ENCODE results near the gene INPP5J. TPM values are rescaled to one million over a fixed set of nuclear protein-coding genes. Genes with fewer than 3 reads are reported as not detected.

Gene INPP5J
- total RNA-seq, 2 donors from 2014 or later: 0.19 TPM; not detected in 1

DNA sequence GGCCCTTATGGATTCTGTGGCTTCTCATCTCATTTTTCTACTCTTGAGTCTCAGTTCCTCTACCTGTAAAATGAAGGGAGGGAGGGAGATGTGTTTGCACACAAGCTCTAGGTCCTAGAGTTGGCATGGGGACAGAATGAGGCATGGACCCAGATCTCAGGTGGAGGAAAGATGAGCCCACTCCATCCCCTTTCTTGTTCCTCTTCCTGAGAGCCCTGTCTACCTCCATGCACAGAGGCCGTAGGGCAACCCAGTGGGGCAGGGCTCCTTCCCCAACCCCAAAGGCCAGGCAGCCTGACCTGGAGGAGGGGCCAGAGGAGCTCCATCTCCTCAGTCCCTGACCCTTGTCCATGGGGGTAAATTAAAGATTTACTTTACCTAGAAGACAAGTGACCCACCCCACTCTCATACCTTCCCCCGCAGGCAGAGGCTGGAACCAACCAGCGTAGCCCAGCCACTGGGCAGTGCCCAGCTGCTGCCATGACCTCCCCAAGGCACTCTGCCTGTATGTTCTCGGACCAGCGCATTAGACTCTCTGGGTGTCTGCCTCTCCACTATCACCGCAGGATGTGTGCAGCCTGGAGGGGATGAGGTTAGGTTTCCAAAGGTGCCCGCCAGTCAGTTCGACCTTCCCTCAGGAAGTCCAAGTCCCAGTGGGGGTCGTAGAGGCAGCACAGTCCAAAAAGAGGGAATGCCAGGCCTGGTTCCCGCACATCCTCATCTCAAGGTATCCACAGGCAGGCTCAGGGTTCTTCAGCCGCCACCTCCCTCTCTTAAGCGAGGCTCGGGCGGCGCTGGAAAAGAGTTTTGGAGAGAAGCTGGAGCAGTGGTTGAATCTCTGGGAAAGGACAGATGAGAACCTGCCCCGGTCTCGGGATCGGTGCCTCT lies 38.6 kb upstream of the INPP5J start:
- Mint-ChIP-seq H3K27ac (peak overlapping the region; percentile 47 to 63), H3K9me3 (no peaks in the 10 kb centered on the region), H3K27me3 (no peaks in the 10 kb centered on the region), H3K4me1 (ENCODE audit: low read depth in 2 of 2) (peaks cover 32 to 33% of the 10 kb centered on the region in 2 donors), H3K4me3 (peak overlapping the region; percentile 91), H3K36me3 (no peaks in the 10 kb centered on the region)
- DNase-seq (ENCODE audit: low spot score): no peak
- ATAC-seq: no peak

DNA sequence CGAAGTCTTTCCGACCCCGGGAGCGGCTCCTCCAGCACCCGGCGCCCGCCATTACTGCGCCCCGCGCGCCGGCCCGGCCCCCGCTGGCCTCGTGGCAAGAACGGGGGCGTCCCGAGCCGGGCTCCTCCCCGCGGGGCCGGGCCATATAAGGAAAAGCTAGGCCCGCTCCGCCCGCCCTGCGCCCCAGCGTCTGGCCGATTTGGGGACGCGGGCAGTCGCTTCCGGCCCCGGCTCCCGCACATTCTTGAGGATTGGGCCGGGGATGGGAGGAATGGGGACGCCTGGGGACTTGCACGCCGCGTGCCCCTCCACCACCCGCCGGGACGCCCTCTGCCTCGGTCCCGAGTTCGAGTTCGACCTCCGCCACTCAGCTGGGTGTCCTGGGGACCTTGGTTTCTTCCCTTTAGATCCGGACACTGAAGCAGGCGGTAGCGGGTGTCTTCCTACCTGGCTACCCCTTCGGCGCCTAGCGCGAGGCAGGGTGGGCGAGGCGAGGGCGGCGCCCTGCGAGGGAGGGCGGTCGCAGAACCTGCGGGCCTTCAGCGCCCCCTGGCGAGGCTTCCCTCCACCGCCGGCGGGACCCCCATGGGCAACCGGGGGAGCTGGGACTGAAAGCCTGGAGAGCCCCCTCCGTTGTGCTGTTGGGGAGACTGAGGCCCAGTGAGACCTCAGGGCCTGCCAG lies 37.8 kb upstream of the INPP5J start:
- H3K27me3 Mint-ChIP-seq: no peaks in the 10 kb centered on the region
- ATAC-seq: peak; percentile 90 to 91
- peak overlapping the region; percentile 91 for H3K4me3 Mint-ChIP-seq
- DNase-seq (ENCODE audit: low spot score): peak; percentile 90
- peaks cover 32 to 33% of the 10 kb centered on the region in 2 donors for H3K4me1 Mint-ChIP-seq (ENCODE audit: low read depth in 2 of 2)
- no peaks in the 10 kb centered on the region for H3K9me3 Mint-ChIP-seq
- no peaks in the 10 kb centered on the region for H3K36me3 Mint-ChIP-seq
- H3K27ac Mint-ChIP-seq: peak overlapping the region; percentile 43 to 65

DNA sequence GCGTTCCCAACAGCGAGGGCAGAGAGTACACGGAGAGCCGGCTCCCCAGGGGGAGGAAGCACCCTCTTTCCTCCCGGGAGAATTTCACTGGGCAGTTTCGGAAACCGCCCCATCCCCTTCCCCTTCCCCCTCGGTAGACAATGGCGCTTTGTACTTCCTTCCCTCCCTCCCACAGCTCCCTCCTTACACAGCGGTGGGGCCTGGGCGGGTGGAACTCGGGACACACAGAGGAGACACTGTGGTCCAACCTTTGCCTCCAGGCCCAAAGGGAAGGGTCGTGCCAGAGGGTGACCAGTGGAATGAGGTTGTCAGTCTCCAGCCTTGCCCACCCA lies 37.3 kb upstream of the INPP5J start:
- H3K4me1 Mint-ChIP-seq (ENCODE audit: low read depth in 2 of 2): peaks cover 31 to 33% of the 10 kb centered on the region in 2 donors
- H3K36me3 Mint-ChIP-seq: no peaks in the 10 kb centered on the region
- no peaks in the 10 kb centered on the region for H3K9me3 Mint-ChIP-seq
- no peak for ATAC-seq
- peak overlapping the region; percentile 75 for H3K4me3 Mint-ChIP-seq
- no peaks in the 10 kb centered on the region for H3K27me3 Mint-ChIP-seq
- DNase-seq (ENCODE audit: low spot score): no peak
- peak overlapping the region; percentile 43 to 65 for H3K27ac Mint-ChIP-seq

DNA sequence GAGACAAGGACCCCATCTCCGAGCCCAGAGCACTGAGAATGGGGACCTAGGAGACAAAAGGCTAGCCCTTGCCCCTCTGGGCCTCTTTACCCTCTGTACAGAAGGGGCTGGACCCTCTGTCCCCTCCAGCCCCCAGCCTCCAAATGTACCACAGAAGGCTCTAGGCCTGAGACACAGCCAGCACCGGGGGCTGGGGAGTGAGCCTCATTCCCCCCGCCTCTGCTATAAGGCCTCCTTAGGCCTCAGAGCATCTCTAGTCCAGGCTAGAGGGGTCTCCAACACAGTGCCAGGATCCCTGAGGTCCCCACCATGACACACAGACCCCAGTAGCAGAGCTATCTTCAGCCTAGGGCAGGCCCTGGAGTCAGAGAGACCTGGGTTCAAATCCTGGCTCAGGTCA lies 36.8 kb upstream of the INPP5J start:
- Mint-ChIP-seq H3K36me3 (no peaks in the 10 kb centered on the region), H3K9me3 (no peaks in the 10 kb centered on the region), H3K4me1 (ENCODE audit: low read depth in 2 of 2) (peaks cover 27 to 33% of the 10 kb centered on the region in 2 donors), H3K4me3 (no peak overlapping the region), H3K27ac (peak overlapping the region in 1 of 2 donors; percentile 43), H3K27me3 (no peaks in the 10 kb centered on the region)
- ATAC-seq (no peak), DNase-seq (ENCODE audit: low spot score) (no peak)

DNA sequence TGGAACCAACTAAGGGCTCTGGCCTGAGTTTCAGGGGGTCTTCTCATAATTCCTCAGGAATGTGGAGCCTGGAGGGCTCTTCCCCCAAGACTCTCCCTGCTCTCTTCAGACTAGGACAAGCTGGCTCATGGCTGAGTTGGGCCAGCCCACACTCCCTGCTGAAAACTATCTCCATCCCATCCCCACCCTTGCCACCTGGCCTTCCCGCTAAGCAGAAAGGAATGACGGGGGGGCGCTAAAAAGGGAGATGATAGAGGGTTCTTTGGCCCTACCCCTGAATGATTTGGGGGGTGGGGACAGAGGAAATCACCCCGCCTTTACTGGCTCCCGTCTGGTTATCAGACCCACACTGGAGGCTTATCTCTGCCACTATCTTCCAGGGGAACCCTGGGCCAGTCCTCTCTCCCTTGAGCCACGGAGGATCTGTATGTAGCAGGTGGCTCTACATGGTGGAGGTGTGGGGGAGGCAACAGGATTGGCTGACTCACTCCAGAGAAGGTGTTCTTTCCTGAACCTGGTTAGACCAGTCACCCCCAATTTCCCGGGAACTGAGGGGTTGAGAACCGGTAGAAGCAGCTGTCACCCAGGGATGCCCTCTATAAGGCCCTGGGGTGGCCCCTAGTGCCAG lies 35.9 kb upstream of the INPP5J start:
- Mint-ChIP-seq H3K9me3 (no peaks in the 10 kb centered on the region), H3K27me3 (no peaks in the 10 kb centered on the region), H3K4me3 (no peak overlapping the region), H3K4me1 (ENCODE audit: low read depth in 2 of 2) (peaks cover 18 to 25% of the 10 kb centered on the region in 2 donors), H3K36me3 (no peaks in the 10 kb centered on the region), H3K27ac (no peak overlapping the region)
- ATAC-seq (no peak), DNase-seq (ENCODE audit: low spot score) (no peak)

DNA sequence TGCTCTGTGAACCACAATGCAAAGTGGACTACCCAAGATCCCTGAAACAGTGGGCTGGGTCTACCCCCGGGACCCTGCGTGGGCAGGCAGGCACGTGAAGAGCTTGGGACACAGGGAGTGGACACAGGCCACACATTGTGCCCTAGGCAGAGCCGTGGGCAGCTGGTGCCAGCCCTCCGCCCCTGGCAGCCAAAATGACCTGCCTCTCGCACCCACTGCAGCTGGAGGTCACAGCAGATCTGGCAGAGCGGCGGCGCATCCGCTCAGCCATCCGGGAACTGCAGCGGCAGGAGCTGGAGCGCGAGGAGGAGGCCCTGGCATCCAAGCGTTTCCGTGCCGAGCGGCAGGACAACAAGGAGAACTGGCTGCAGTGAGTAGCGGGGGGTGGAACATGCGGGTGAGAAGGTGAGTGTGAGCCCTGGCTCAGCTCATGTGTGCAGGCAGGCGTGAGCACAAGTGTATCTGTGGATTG lies 35.0 kb upstream of the INPP5J start:
- H3K27me3 Mint-ChIP-seq: no peaks in the 10 kb centered on the region
- peaks cover 10 to 17% of the 10 kb centered on the region in 2 donors for H3K4me1 Mint-ChIP-seq (ENCODE audit: low read depth in 2 of 2)
- no peaks in the 10 kb centered on the region for H3K9me3 Mint-ChIP-seq
- ATAC-seq: no peak
- no peaks in the 10 kb centered on the region for H3K36me3 Mint-ChIP-seq
- H3K27ac Mint-ChIP-seq: no peak overlapping the region
- DNase-seq (ENCODE audit: low spot score): no peak
- H3K4me3 Mint-ChIP-seq: no peak overlapping the region

DNA sequence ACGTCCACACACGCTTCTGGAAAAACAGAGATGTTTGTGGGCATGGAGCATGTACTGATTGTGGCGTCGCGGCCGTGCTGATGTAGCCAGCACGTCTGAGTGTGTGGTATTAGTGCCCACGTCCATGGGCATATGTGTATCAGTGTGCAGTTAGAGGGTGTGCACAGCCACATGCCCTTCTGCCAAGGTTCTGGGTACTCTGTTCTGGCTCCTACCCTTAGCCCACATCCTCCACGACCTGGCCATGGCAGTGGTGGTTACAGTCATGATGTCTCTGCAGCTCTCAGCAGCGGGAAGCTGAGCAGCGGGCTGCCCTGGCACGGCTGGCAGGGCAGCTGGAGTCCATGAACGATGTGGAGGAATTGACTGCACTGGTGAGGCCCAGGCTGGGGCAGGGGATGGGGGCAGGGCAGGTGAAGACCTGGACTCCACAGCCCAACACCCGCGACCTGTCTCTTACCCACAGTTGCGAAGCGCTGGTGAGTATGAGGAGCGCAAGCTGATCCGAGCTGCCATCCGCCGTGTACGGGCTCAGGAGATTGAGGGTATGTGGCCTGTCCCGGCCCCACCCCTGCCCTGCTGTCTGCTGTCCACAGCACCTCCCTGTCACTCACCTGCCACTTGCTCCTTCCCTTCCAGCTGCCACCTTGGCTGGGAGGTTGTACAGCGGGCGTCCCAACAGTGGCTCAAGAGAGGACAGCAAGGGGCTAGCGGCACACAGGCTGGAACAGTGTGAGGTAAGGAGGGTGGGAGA lies 34.4 kb upstream of the INPP5J start:
- ATAC-seq (no peak), DNase-seq (ENCODE audit: low spot score) (no peak)
- Mint-ChIP-seq H3K27me3 (no peaks in the 10 kb centered on the region), H3K4me1 (ENCODE audit: low read depth in 2 of 2) (peaks cover 6 to 11% of the 10 kb centered on the region in 2 donors), H3K36me3 (no peaks in the 10 kb centered on the region), H3K27ac (no peak overlapping the region), H3K9me3 (no peaks in the 10 kb centered on the region), H3K4me3 (no peak overlapping the region)

DNA sequence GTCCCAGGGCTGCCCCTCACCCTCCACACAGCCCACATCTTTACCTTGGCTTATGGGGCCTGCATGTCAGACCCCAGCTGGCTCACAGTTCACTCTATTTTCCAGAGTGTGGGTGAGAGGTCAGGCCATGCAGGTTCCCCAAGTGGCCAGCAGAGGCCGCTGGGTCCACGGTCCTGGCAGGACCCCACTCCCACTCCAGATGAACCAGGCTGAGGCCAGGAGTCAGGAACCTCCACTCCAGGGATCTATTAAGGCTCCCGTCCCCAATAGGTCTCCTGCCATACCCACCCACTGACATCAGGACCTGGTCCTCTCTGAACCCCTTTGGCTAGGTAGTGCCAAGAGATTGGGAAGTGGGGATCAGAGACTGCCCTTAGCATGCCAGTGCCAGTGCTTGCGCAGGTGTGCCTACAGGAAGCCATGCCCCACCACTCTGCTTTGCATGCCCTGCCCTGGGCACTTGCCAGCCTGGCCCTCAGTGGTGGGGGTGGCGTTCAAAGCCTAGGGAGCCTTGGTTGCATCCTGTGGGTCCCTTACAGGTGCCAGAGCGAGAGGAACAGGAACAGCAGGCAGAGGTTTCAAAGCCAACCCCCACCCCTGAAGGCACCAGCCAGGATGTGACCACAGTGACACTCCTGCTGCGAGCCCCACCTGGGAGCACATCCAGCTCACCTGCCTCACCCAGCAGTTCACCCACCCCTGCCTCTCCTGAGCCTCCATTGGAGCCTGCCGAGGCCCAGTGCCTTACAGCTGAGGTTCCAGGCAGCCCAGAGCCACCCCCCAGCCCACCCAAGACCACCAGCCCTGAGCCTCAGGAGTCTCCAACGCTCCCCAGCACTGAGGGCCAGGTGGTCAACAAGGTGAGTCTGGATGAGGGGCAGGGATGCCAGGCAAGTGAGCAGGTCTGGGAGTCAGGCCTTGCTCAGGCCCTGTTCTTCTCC lies 33.3 kb upstream of the INPP5J start:
- Mint-ChIP-seq H3K4me1 (ENCODE audit: low read depth in 2 of 2) (peaks cover 0 to under 1% of the 10 kb centered on the region in 2 donors), H3K9me3 (no peaks in the 10 kb centered on the region), H3K4me3 (no peak overlapping the region), H3K27ac (no peak overlapping the region), H3K36me3 (no peaks in the 10 kb centered on the region), H3K27me3 (no peaks in the 10 kb centered on the region)
- DNase-seq (ENCODE audit: low spot score) (no peak), ATAC-seq (no peak)

DNA sequence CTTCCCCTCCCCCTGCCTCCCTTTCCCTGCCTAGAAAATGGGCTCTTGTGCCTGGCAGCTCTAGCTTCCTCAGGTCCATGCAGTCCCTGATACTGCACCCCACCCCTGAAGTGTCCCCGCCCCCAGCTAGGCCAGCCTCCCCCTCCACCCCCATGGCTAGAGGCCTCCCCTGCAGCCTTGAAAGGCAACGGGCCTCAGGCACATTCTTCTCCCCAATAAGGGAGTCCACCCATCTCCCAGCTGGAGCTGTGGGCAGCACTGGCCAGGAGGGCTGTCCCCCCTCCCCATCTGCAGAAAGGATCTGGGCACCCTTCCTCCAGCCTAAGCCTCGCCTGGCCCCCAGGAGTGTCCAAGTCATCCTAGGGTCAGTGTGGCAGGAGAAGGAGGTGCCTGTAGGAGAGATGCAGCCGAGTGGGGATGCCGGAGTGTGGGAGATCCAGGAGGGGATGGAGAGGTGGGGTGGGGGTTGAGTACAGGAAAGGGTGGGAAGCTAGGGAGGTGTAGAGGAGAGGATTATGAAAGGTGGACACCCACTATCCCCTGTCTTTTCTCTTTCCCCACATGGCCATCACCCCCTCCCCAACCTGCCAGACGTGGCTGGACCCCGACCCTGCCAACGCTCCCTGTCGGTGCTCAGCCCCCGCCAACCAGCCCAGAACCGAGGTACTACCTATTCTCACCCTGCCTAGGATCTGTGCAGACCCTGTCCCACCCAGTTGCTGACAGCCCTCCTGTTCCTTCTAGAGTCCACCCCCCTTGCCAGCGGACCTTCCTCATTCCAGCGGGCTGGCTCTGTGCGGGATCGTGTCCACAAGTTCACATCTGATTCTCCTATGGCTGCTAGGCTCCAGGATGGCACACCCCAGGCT lies 32.3 kb upstream of the INPP5J start:
- ATAC-seq (no peak), DNase-seq (ENCODE audit: low spot score) (no peak)
- H3K4me3 Mint-ChIP-seq: no peak overlapping the region
- H3K4me1 Mint-ChIP-seq (ENCODE audit: low read depth in 2 of 2): no peaks in the 10 kb centered on the region
- no peaks in the 10 kb centered on the region for H3K27me3 Mint-ChIP-seq
- H3K9me3 Mint-ChIP-seq: no peaks in the 10 kb centered on the region
- no peak overlapping the region for H3K27ac Mint-ChIP-seq
- no peaks in the 10 kb centered on the region for H3K36me3 Mint-ChIP-seq

DNA sequence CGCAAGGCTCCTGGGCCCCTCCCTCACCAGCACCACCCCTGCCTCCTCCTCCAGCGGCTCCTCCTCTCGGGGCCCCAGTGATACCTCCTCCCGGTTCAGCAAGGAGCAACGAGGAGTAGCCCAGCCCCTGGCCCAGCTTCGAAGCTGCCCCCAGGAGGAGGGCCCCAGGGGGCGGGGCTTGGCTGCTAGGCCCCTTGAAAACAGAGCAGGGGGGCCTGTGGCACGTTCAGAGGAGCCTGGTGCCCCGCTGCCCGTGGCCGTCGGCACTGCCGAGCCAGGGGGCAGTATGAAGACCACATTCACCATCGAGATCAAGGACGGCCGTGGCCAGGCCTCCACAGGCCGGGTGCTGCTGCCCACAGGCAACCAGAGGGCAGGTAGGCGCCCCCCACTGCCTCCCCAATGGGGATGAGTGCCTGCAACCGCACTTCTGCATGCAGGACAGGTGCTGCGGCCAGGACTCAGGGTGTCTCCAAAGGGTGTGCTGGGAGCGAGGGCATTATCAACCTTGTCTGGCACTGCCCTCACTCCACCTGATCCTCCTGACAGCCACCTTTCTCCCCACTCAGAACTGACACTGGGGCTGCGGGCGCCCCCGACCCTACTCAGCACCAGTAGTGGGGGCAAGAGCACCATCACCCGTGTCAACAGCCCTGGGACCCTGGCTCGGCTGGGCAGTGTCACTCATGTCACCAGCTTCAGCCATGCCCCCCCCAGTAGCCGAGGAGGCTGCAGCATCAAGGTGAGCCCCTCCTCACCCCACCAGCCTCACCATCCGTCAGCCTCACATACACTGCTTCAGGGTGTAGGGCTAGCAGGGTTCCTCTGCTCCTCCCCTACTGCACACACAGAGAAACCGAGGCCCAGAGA lies 31.4 kb upstream of the INPP5J start:
- Mint-ChIP-seq H3K36me3 (no peaks in the 10 kb centered on the region), H3K27me3 (no peaks in the 10 kb centered on the region), H3K4me3 (no peak overlapping the region), H3K27ac (no peak overlapping the region), H3K4me1 (ENCODE audit: low read depth in 2 of 2) (no peaks in the 10 kb centered on the region), H3K9me3 (no peaks in the 10 kb centered on the region)
- no peak for DNase-seq (ENCODE audit: low spot score)
- ATAC-seq: no peak

DNA sequence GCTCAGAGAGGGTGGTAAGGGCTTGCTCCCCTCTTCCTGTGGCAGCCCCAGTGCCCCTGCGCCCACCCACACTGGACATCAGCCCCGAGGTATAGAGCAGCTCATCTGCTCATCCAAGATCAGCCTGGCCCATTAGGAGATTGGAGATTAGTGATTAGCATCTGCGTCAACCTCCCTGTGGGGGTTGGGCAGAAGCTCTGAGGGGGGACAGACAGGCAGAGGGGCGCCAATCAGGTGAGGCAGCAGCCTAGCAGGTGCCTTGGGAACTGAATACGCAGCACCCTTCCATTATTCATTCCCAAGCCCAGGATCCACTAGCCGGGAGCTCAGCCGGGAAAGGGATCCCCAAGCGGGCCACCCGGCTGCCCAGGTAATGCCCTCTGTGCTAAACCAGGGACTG lies 30.6 kb upstream of the INPP5J start:
- H3K27ac Mint-ChIP-seq: no peak overlapping the region
- H3K27me3 Mint-ChIP-seq: no peaks in the 10 kb centered on the region
- H3K4me3 Mint-ChIP-seq: no peak overlapping the region
- no peaks in the 10 kb centered on the region for H3K36me3 Mint-ChIP-seq
- H3K4me1 Mint-ChIP-seq (ENCODE audit: low read depth in 2 of 2): no peaks in the 10 kb centered on the region
- H3K9me3 Mint-ChIP-seq: no peaks in the 10 kb centered on the region
- DNase-seq (ENCODE audit: low spot score) (no peak), ATAC-seq (no peak)

Data from natural killer cell treated with Interleukin-12 subunit alpha and Interleukin-12 subunit beta and Interleukin-15 and Interleukin-18, amount 100 ng/mL, for 72 hours (primary cell).